CD4-positive, alpha-beta memory T cell (primary cell): ENCODE data around the gene CACNA1C. TPM values are rescaled to one million over a fixed set of nuclear protein-coding genes. Genes with fewer than 3 reads are reported as not detected.

Experiments used
- CTCF ChIA-PET: fragments of 350-600 bp; sonication (Branson Sonifier 250); formaldehyde crosslinking; loops from one replicate; lab custom pipeline; 2021; ENCODE audit warnings: inconsistent platforms; ENCODE audit not compliant: partially characterized antibody; lab: Charles Lee
- POLR2A ChIA-PET: fragments of 350-600 bp; sonication (Branson Sonifier 250); formaldehyde crosslinking; loops from one replicate; lab custom pipeline; 2021; ENCODE audit not compliant: partially characterized antibody; lab: Charles Lee
- DNase-seq, 5 donors: peaks; one replicate each; pipeline versions ENCODE4 v3.0.0 to v3.0.0-alpha.2; 2020 to 2022; ENCODE audit warnings: mixed read lengths in 1 of 5
- H3K27ac ChIP-seq: one replicate; pipeline ENCODE4 v1.7.0; 2013; ENCODE audit warnings: low read depth, low read length
- H3K27me3 ChIP-seq: 2 replicates; pipeline ENCODE4 v1.7.0; 2013; ENCODE audit warnings: mild to moderate bottlenecking, low read length, moderate library complexity; ENCODE audit not compliant: insufficient read depth
- H3K36me3 ChIP-seq: 2 replicates; pipeline ENCODE4 v1.7.0; 2013; ENCODE audit warnings: mild to moderate bottlenecking, low read length, moderate library complexity; ENCODE audit not compliant: insufficient read depth
- H3K4me1 ChIP-seq: 2 replicates; pipeline ENCODE4 v1.7.0; 2013; ENCODE audit warnings: mild to moderate bottlenecking, low read length, moderate library complexity; ENCODE audit not compliant: insufficient read depth
- H3K4me3 ChIP-seq, 2 donors: one replicate each; pipeline ENCODE4 v1.7.0; 2013; ENCODE audit warnings: low read length in 2 of 2, mild to moderate bottlenecking in 1 of 2
- H3K9me3 ChIP-seq, 2 donors: one replicate each; pipeline ENCODE4 v1.7.0; 2013; ENCODE audit warnings: low read length in 2 of 2, control low read depth in 1 of 2; ENCODE audit not compliant: control insufficient read depth in 1 of 2
- H3K27ac Mint-ChIP-seq, 7 donors: one replicate each; pipeline ENCODE4 v1.8.0; 2020 to 2021; ENCODE audit warnings: mixed read lengths in 7 of 7, mild to moderate bottlenecking in 6 of 7, inconsistent platforms in 3 of 7, moderate library complexity in 3 of 7
- H3K27me3 Mint-ChIP-seq, 2 donors: one replicate each; pipeline ENCODE4 v1.8.0; 2020 to 2021; ENCODE audit warnings: mixed read lengths in 2 of 2
- H3K36me3 Mint-ChIP-seq, 2 donors: one replicate each; pipeline ENCODE4 v1.8.0; 2020 to 2021; ENCODE audit warnings: mixed read lengths in 2 of 2, inconsistent platforms in 1 of 2, mild to moderate bottlenecking in 1 of 2
- H3K4me1 Mint-ChIP-seq, 4 donors: one replicate each; pipeline ENCODE4 v1.8.0; 2020 to 2021; ENCODE audit warnings: mixed read lengths in 4 of 4, mild to moderate bottlenecking in 1 of 4
- H3K4me3 Mint-ChIP-seq, 8 donors: one replicate each; pipeline ENCODE4 v1.8.0; 2020 to 2021; ENCODE audit warnings: mixed read lengths in 8 of 8, mild to moderate bottlenecking in 7 of 8, moderate library complexity in 6 of 8, inconsistent platforms in 3 of 8
- H3K9me3 Mint-ChIP-seq, 8 donors: one replicate each; pipeline ENCODE4 v1.8.0; 2020 to 2021; ENCODE audit warnings: mixed read lengths in 8 of 8, mild to moderate bottlenecking in 5 of 8, inconsistent platforms in 3 of 8, moderate library complexity in 1 of 8
- intact Hi-C: fragments of 100-400 bp; cut with micrococcal nuclease; formaldehyde crosslinking; loops from one replicate; pipeline ENCODE4 v1.15.1; 2023
- polyA plus RNA-seq, 2 donors: library from polyadenylated mRNA; unstranded; fragments of 300-500 nt; fragmentation: Illumina TruSeq; gene quantifications; one replicate each; pipeline ENCODE4 v1.2.3, GENCODE V29; 2021
- total RNA-seq, 2 experiments: library from RNA; stranded (reverse); gene quantifications; one replicate each; pipeline ENCODE4 v1.2.3, GENCODE V29; 2021

Gene CACNA1C
- total and polyA plus RNA-seq, 4 experiments from 2014 or later = 0.05 to 0.21 (median 0.07) TPM

GRCh38 chr12:2302711-2303580 lies 250.2 kb downstream of the CACNA1C start:
- H3K4me1 ChIP-seq = no peaks in the 10 kb centered on the region
- ChIA-PET CTCF (no interaction called here), POLR2A (no interaction called here)
- no peaks in the 10 kb centered on the region for H3K27me3 ChIP-seq
- H3K9me3 Mint-ChIP-seq = no peaks in the 10 kb centered on the region
- H3K4me1 Mint-ChIP-seq = peaks cover 0 to 1% (median 0%) of the 10 kb centered on the region in 4 donors
- H3K9me3 ChIP-seq = no peaks in the 10 kb centered on the region
- intact Hi-C loops = no loop called here
- H3K27ac Mint-ChIP-seq = no peak overlapping the region
- no peak overlapping the region for H3K27ac ChIP-seq
- peaks cover 0 to 3% of the 10 kb centered on the region in 2 donors for H3K27me3 Mint-ChIP-seq
- no peaks in the 10 kb centered on the region for H3K36me3 ChIP-seq
- no peaks in the 10 kb centered on the region for H3K36me3 Mint-ChIP-seq
- no peak overlapping the region for H3K4me3 ChIP-seq
- DNase-seq = no peak
- no peak overlapping the region for H3K4me3 Mint-ChIP-seq

DNA sequence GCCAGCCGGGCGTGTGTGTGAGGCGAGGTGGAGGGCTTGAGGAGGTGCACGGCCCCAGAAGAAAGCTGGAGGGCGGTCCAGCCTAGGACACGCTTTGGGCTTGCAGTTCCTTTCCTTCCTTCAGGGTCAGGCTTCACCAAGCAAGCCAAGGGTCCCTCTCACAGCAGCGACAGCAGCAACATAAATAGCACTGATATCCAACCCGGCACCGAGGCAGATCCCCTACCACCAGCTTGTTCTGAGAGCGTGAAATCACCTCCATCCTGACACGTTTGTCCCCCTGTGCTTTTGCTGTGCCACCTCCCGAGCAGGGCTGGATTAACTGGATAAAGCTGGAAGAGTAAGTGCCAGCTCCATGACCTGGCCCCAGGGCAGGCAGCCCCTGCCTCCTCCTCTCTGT lies 251.4 kb downstream of the CACNA1C start:
- DNase-seq = no peak
- POLR2A ChIA-PET = no interaction called here
- CTCF ChIA-PET = no interaction called here
- H3K36me3 Mint-ChIP-seq = no peaks in the 10 kb centered on the region
- Histone ChIP-seq H3K27ac (no peak overlapping the region), H3K4me1 (no peaks in the 10 kb centered on the region), H3K36me3 (no peaks in the 10 kb centered on the region), H3K4me3 (no peak overlapping the region), H3K27me3 (no peaks in the 10 kb centered on the region), H3K9me3 (no peaks in the 10 kb centered on the region)
- no peak overlapping the region for H3K27ac Mint-ChIP-seq
- no peak overlapping the region for H3K4me3 Mint-ChIP-seq
- peaks cover 0 to 1% (median 0%) of the 10 kb centered on the region in 4 donors for H3K4me1 Mint-ChIP-seq
- peaks cover 3% of the 10 kb centered on the region in 2 donors for H3K27me3 Mint-ChIP-seq
- intact Hi-C loops = no loop called here
- H3K9me3 Mint-ChIP-seq = peaks cover 0 to 4% (median 0%) of the 10 kb centered on the region in 8 donors

- H3K4me1 ChIP-seq = no peaks in the 10 kb centered on the region
- ChIA-PET POLR2A (no interaction called here), CTCF (interaction anchor here (0.8 kb wide), 1 partner anchor 15 kb away, joined by 3 read pairs; no protein-coding TSS in a partner anchor)
- Mint-ChIP-seq H3K27ac (no peak overlapping the region), H3K36me3 (no peaks in the 10 kb centered on the region), H3K4me1 (no peaks in the 10 kb centered on the region), H3K9me3 (peaks cover 0 to 4% (median 0%) of the 10 kb centered on the region in 8 donors), H3K4me3 (no peak overlapping the region), H3K27me3 (peaks cover 3 to 6% of the 10 kb centered on the region in 2 donors)
- no peak for DNase-seq
- H3K36me3 ChIP-seq = no peaks in the 10 kb centered on the region
- H3K4me3 ChIP-seq = no peak overlapping the region
- intact Hi-C loops = no loop called here
- H3K27ac ChIP-seq = no peak overlapping the region
- no peaks in the 10 kb centered on the region for H3K9me3 ChIP-seq
- no peaks in the 10 kb centered on the region for H3K27me3 ChIP-seq
Observed at GRCh38 chr12:2306012-2306411, 253.2 kb downstream of the CACNA1C start.

GRCh38 chr12:2306735-2307134 lies 253.9 kb downstream of the CACNA1C start:
- intact Hi-C loops = no loop called here
- Mint-ChIP-seq H3K9me3 (peaks cover 0 to 4% (median 0%) of the 10 kb centered on the region in 8 donors), H3K36me3 (no peaks in the 10 kb centered on the region), H3K4me1 (no peaks in the 10 kb centered on the region), H3K27ac (no peak overlapping the region), H3K4me3 (no peak overlapping the region), H3K27me3 (peaks cover 3 to 6% of the 10 kb centered on the region in 2 donors)
- Histone ChIP-seq H3K36me3 (no peaks in the 10 kb centered on the region), H3K27ac (no peak overlapping the region), H3K9me3 (no peaks in the 10 kb centered on the region), H3K27me3 (no peaks in the 10 kb centered on the region), H3K4me3 (no peak overlapping the region), H3K4me1 (no peaks in the 10 kb centered on the region)
- no peak for DNase-seq
- ChIA-PET POLR2A (no interaction called here), CTCF (no interaction called here)

GRCh38 chr12:2307550-2307949 lies 254.8 kb downstream of the CACNA1C start:
- Mint-ChIP-seq H3K27me3 (peaks cover 6 to 7% of the 10 kb centered on the region in 2 donors), H3K4me3 (no peak overlapping the region), H3K27ac (no peak overlapping the region), H3K4me1 (no peaks in the 10 kb centered on the region), H3K9me3 (peaks cover 0 to 4% (median 0%) of the 10 kb centered on the region in 8 donors), H3K36me3 (no peaks in the 10 kb centered on the region)
- no peaks in the 10 kb centered on the region for H3K27me3 ChIP-seq
- no peaks in the 10 kb centered on the region for H3K36me3 ChIP-seq
- no peaks in the 10 kb centered on the region for H3K9me3 ChIP-seq
- ChIA-PET POLR2A (no interaction called here), CTCF (no interaction called here)
- no peak overlapping the region for H3K4me3 ChIP-seq
- H3K4me1 ChIP-seq = no peaks in the 10 kb centered on the region
- intact Hi-C loops = no loop called here
- no peak overlapping the region for H3K27ac ChIP-seq
- DNase-seq = no peak

DNA sequence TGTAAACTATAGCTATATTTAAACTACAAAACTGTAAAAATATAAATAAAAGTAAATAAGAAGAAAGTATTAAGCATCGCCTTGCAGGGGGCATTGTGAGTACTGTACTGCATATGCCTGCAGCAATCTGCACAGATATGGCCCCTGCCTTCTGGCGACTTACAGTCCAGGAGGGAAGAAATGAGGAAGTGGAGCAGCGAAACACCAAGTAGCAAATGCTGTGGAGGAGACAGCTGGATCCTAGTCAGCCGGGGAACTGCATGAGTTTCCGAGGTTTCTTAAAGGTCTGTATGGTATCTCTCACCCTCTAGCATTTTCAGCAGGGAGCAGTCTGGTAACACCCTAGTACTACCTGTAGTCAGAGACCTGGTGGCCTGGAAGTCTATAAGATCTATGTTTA lies 256.9 kb downstream of the CACNA1C start:
- H3K9me3 ChIP-seq = no peaks in the 10 kb centered on the region
- H3K27me3 ChIP-seq = no peaks in the 10 kb centered on the region
- H3K4me3 ChIP-seq = no peak overlapping the region
- no peak overlapping the region for H3K4me3 Mint-ChIP-seq
- no peak for DNase-seq
- no peaks in the 10 kb centered on the region for H3K36me3 Mint-ChIP-seq
- no peak overlapping the region for H3K27ac Mint-ChIP-seq
- intact Hi-C loops = no loop called here
- no peaks in the 10 kb centered on the region for H3K4me1 Mint-ChIP-seq
- no peaks in the 10 kb centered on the region for H3K4me1 ChIP-seq
- POLR2A ChIA-PET = no interaction called here
- H3K36me3 ChIP-seq = no peaks in the 10 kb centered on the region
- peaks cover 0 to 8% (median 1%) of the 10 kb centered on the region in 8 donors for H3K9me3 Mint-ChIP-seq
- H3K27ac ChIP-seq = no peak overlapping the region
- peaks cover 7 to 10% of the 10 kb centered on the region in 2 donors for H3K27me3 Mint-ChIP-seq
- CTCF ChIA-PET = interaction anchor here (1.2 kb wide), 1 partner anchor 85 kb away, joined by 3 read pairs; no protein-coding TSS in a partner anchor

DNA sequence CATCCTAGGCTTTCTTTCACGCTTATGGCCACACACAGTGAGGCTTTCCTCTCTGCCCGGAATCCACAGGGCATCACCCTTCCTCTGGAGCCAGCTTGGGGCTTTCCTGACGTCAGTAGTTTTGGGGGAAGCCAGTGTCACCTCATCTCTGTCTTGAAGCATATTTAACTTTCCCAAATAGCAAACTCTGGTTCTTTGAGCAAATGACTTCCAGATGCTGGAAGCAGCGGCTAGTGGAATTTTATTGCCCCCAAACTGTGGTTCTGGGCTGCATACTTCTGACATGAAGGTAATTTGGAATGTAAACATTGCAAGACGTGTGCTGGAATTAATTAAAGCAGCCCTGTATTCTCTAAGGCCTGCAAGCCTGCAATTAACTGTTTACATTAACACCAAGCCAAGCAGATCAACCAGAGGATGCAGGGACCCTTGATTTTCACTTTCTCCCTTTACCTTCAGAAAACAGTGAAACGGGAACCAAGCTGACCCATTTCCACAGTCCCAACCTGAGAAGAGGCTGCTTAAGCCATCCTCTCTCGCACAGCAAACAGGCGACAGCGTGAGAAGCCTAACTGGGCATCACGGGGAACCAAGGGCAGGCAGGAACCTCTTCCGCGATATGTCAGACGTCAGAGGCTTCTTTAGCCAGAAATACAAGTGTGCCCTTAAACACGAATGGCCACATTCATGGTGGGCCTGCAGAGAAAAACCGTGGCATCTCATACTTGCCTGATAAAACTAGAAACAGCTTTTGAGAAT lies 258.4 kb downstream of the CACNA1C start:
- DNase-seq = no peak
- no peaks in the 10 kb centered on the region for H3K4me1 ChIP-seq
- H3K9me3 ChIP-seq = no peaks in the 10 kb centered on the region
- H3K27ac ChIP-seq = no peak overlapping the region
- no peaks in the 10 kb centered on the region for H3K36me3 ChIP-seq
- CTCF ChIA-PET = no interaction called here
- no peaks in the 10 kb centered on the region for H3K36me3 Mint-ChIP-seq
- H3K27me3 Mint-ChIP-seq = peaks cover 7% of the 10 kb centered on the region in 2 donors
- peaks cover 0 to 8% (median 1%) of the 10 kb centered on the region in 8 donors for H3K9me3 Mint-ChIP-seq
- H3K4me3 ChIP-seq = no peak overlapping the region
- H3K27ac Mint-ChIP-seq = no peak overlapping the region
- intact Hi-C loops = no loop called here
- POLR2A ChIA-PET = no interaction called here
- H3K27me3 ChIP-seq = no peaks in the 10 kb centered on the region
- no peak overlapping the region for H3K4me3 Mint-ChIP-seq
- H3K4me1 Mint-ChIP-seq = no peaks in the 10 kb centered on the region
